CD1c-positive myeloid dendritic cell (primary cell): ENCODE measurements around the gene DAPK3.
A peak's percentile ranks its signal among the peaks of the same experiment; 100 is the strongest.
"Not testable (repeated sequence)": the region's sequence is repeated elsewhere in the genome, so short reads cannot be mapped to it uniquely, and the experiment has no call there.

ENCODE experiments used
- DNase-seq: peaks from one replicate; pipeline ENCODE4 v3.0.0-alpha.2; 2016; ENCODE audit errors: extremely low spot score

Gene DAPK3

DNA sequence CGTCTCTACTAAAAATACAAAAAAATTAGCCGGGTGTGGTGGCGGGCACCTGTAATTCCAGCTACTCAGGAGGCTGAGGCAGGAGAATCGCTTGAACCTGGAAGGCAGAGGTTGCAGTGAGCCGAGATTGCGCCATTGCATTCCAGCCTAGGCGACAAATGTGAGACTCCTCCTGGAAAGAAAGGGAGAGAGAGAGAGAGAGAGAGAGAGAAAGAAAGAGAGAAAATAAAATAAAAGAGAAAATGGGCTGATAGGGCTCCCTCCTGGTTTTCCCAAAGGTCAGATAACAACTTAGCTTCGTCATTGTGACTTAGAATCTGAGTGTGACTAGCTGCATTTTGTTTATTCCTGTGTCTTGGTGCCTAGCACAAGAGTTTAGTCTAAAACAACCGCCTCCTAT lies 34.5 kb upstream of the DAPK3 start:
- DNase-seq, result not testable (repeated sequence)

DNA sequence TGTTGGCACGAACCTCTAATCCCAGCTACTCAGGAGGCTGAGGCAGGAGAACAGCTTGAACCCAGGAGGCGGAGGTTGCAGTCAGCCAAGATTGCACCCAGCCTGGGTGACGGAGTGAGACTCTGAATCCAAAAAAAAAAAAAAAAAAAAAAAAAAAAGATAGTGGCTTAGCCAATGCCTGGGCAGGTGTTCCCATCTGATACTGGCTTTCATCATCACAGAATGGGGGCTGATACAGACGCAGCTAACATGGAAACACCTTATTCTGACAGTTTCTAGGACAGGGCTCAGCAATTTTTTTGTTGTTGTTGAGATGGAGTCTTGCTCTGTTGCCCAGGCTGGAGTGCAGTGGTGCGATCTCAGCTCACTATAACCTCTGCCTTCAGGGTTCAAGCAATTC lies 29.9 kb upstream of the DAPK3 start:
- not testable (repeated sequence) for DNase-seq

DNA sequence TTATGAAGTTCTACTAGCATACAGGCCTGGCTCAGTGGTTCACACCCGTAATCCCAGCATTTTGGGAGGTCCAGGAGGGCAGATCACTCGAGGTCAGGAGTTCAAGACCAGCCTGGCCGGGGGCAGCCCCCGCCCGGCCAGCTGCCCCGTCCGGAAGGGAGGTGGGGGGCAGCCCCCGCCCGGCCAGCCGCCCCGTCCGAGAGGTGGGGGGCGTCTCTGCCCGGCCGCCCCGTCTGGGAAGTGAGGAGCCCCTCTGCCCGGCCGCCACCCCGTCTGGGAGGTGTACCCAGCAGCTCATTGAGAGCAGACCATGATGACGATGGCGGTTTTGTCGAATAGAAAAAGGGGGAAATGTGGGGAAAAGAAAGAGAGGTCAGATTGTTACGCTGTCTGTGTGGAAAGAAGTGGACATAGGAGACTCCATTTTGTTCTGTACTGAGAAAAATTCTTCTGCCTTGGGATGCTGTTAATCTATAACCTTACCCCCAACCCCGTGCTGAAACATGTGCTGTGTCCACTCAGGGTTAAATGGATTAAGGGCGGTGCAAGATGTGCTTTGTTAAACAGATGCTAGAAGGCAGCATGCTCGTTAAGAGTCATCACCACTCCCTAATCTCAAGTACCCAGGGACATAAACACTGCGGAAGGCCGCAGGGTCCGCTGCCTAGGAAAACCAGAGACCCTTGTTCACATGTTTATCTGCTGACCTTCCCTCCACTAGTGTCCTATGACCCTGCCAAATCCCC lies 27.9 kb upstream of the DAPK3 start:
- not testable (repeated sequence) for DNase-seq

DNA sequence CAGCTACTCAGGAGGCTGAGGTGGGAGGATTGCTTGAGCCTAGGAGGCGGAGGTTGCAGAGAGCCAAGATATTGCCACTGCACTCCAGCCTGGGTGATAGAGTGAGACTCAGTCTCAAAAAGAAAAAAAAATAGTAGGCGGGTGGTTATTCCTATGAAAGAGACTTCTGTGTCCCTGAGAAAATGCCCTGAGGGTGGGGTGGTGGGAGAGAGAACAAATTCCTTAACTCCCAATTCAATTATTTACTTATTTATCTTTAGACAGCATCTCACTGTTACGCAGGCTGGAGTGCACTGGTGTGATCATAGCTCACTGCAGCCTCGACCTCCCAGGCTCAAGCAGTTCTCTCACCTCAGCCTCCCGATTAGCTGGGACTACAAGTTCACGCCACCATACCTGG lies 24.7 kb upstream of the DAPK3 start:
- no peak for DNase-seq

DNA sequence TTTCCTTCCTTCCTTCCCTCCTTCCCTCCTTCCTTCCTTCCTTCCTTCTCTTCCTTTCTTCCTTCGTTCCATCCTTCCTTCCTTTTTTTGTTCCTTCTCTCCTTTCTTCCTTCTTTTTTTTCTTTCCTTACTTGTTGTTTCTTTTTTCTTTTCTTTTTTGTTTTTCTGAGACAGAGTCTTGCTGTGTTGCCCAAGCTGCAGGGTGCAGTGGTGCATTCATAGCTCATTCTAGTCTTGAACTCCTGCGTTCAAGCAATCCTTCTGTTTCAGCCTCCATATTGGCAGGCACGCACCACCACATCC lies 19.9 kb upstream of the DAPK3 start:
- no peak for DNase-seq

DNA sequence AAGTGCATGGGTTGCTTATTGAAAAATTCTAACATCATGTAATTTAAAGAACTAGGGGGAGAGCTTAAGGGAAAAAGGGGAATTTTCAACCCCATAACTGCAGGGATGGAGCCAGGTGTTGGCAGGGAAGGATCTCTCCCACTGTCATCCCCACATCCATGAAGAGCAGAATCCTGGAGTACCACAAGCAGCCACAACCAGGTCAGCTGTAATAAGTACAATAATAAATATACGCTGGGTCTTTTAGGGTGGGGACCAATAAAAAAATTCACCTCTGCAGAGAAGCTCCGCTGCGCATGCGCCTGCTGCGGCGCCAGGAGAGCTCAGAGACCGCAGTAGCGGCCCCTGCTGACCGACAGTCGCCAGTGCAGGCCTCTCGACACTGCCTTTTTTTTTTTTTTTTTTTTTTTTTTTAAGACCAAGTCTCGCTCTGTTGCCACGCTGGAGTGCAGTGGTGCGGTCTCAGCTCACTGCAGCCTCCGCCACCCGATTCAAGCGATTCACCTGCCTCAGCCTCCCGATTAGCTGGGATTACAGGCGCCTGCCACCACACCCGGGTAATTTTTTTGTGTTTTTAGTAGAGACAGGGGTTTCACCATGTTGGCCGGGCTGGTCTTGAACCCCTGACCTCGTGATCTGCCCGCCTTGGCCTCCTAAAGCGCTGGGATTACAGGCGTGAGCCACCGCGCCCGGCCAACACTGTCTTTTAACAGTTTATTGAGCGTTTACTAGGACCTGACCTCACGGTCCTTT lies 16.9 kb upstream of the DAPK3 start:
- DNase-seq, result peak; percentile 95

DNA sequence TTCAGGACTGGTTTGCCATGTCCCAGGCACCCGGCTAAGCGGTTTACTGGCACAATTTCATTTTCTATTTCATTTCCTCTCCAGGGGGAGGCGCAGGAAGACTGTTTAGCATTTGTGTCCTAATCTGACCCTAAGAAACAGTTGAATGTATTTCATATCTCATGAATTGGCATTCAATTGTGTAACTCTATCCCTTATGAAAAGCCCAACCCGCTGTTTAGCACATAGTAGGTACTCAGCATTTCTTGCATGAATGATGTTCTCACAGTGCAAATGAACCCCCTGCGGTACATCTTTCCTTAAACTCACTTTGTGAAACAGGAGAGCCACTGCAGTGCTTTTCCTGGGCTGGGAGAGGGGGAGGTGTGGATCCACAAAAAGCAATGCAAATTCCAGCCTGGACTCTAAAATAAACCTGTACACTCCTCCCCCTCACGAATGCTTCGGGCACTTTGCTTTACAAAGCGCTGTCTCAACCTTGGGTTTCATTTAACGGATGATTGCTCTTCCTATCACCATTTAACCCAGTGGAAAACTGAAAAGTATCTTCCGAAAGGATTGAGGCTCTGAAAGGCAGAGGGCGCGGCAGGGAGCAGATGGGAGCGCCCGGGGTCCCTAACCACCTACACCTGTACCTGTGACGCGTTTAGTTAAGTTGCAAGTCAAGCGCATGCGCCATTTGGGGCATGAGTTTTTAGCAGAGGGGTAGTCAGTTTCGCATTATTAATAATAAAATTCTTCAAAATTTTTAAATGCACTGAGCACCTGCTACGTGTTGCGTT lies 15.6 kb upstream of the DAPK3 start:
- DNase-seq, result peak; percentile 83

DNA sequence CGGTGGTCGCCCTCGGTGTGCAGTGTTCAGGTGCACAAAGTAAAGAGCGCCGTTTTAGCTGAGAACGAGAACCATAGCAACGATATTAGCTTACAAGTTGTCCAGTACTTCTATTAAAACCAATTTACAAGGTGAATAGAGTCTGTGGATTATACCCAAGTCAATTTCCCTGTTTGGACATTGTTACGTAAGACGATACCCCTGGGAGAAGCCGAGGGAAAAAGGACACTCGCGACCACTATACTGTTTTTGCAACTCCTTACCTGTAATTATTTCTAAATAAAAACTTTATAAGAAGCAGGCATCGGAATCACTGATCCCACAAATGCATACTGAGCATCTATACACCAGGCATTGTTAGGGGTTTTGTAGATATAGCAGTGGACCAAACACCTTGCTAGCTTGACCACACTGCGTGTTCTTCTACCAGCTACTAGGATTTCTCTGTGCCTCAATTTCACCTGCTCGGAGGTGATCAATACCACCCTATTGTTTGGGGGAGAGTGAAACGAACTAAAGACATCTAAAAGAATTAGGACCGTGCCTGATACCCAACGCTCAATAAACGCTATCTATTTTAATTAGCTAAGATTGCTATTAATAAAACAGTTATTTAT lies 14.9 kb upstream of the DAPK3 start:
- no peak for DNase-seq

DNA sequence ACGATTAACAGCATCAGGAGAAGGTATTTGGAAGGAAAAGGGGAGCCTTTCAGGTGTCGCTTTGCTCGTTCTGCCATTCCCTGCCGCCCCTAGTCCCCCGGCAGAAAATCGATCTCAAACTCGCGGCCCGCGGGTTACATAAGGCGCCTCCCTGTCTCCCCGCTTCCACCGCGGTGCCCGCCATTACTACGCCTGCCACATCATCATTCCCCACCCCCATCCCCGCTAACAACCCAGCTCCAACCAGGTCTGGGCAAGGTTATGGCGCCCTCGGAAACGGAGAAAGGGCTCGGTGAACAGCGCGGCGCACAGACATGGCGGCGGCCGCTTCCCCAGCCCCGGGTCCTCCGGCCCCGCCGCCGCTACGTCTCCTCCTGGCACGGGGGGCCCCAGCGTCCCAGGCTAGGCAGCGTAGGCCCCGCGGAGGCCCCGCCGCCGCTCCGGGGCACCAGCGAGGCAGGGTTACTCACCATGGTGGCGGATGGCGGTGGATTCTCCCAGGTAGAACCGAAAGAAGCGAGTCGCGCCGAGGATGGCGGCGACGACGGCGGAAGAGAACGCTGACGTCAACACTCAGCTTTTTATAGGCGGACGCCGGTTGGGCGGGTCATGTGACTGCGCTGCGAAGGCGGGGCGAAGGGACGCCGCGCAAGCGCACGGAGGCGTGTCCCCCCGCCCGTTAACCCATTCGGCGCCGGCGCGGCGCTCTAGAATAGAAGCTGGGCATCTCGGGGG lies 14.2 kb upstream of the DAPK3 start, which contains the start of gene EEF2:
TSS of gene EEF2 (minus strand) at position 556 of the 735 bp plus-strand sequence. CDS start at position 473, 83 bp downstream.
- DNase-seq, result peak; percentile 97

DNA sequence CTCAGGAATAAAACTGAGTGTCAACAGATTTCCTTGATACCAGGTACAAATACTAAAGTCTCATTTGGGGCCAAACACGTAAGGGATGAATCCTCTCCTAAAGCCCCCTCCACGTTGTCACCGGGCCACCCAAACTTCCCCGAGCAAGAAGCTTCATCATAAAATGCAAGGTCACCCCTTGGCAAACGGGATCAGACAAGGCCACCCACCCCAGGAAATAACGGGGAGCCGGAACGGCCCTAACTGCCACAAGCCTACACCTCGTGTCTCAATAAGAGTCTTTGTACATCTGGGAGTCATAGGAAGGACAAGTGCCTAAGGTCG lies 13.6 kb upstream of the DAPK3 start:
- no peak for DNase-seq

DNA sequence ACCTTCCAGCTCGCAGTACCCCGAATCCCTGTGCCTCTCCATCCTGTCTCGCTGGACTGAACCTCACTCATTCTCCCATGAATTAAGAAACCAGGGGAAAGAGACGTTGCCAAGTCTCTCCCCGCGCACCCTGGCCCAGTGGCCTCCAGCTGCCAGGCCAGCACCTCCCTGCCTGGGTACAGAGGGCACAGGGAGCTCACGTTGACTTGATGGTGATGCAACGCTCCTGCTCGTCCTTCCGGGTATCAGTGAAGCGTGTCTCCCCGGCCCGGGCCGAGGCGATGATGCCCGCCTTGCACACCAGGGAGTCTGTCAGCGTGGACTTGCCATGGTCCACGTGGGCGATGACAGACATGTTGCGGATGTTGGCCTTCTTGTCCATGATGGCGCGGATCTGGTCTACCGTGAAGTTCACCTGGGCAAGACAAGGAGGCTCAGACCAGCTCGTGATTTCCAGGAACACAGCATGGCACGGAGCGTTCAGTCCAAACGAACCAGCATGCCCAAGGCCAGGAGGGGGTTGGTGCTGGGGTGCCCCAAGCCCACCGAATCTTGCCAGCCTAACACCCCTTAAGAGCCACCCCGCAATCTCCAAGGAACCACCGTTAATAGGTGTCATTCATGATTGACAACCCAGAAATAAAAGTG lies 13.2 kb upstream of the DAPK3 start:
- DNase-seq, result no peak

DNA sequence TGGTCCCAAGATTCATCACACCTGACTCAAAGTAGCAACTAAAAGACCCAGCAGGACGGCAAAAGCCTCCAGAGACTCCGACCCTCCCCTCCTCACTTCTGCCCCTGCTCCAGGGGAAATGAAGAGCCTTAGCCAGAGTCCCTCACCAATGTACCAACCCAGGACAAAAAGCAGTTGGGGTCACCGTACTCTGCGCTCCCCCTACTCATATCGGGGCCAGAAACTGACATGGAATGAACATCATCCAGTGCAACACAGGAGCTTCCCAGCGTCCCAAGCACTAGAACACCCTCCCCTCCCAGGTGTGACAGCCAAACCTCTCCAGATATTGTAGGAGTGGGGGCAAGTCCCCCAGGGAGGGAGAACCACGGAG lies 12.6 kb upstream of the DAPK3 start:
- no peak for DNase-seq

DNA sequence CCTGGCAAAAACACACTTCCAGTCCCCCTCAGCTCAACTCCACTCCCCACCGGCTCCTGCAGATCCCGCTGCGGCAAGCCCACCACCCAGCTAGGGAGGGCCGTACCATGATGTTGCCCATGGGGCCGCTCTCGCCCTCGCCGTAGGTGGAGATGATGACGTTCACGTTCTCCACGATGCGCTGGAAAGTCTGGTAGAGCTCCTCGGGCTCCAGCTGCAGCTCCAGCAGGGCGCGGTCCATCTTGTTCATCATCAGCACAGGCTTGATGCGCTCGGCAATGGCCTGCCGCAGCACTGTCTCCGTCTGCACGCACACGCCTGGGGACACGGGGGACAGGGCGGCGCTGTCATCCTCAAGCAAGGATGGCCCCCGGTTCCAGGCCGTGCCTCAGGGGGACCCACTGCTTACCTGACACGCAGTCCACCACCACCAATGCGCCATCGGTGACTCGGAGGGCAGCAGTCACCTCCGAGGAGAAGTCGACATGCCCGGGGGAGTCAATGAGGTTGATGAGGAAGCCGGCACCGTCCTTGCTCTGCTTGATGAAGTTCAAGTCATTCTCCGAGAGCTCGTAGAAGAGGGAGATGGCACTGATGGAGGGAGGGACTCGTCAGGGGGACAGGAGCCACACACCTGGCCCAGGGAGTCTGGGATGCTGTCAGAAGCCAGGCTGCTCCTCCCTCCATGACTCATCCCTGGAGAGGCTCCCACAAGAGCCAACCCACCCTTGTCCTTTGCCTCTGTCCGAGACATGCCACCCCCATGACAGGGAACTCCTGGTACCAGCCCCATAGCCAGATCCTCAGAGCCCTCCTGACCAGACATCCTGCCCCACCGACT lies 12.0 kb upstream of the DAPK3 start:
- DNase-seq, result no peak

DNA sequence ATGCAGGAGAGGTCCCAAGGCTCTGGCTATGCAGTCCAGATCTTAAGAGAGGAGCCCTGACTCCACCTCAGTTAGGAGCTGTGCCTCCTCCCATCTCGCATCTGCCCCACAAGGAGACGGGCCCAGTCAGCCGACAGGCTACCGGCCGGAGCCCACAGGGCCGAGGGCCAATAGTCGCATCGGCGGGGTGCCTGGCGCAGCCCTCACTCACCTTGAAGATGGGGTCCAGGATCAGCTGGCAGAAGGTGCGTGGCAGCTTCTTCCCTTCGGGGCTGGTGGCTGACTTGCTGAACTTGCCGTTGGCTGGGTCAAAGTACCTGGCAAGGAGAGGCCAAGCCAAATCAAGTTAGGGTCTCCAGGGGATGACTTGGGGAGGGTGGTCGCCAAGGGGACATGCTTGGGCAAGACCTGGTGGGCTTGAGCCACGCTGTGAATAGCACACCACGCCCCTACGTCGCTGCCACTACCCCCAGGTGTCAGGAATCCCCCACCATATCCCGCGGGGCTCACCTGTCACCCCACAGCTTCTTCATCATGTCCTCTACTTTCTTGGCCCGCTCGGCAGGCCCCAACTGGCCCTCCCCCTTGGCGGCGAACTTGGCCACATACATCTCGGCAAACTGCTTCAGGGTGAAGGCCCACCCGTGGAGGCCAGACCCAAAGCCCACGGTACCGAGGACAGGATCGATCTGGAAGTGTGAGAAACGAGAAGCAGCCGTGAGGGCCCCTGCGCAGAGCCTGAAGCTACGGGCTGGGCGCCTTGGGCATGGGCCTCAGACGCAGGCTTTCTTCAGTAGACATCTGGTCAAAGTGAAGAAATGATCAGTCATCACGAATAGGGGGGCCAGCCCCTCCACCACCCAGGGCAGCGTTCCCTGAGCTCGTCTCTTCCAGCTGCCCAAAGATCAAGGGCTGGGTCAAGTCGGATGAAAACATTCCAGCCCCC lies 11.1 kb upstream of the DAPK3 start:
- no peak for DNase-seq

DNA sequence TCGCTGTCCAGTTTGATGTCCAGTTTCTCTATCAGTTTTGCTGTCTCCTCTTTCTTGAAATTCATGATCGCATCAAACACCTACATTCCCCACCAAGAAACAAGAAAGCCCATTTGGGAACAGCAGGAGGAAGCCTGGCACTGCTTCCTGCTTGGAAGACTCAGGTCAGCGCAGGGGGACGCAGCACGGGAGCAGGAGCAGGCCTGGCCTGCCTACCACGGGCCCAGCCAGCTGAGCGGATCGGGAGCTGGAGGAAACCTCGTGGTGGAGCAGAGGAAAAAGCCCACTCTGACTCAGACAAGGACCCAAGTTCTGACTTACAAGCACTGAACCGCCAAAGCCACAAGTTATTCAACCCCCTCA lies 10.5 kb upstream of the DAPK3 start:
- DNase-seq, result no peak

DNA sequence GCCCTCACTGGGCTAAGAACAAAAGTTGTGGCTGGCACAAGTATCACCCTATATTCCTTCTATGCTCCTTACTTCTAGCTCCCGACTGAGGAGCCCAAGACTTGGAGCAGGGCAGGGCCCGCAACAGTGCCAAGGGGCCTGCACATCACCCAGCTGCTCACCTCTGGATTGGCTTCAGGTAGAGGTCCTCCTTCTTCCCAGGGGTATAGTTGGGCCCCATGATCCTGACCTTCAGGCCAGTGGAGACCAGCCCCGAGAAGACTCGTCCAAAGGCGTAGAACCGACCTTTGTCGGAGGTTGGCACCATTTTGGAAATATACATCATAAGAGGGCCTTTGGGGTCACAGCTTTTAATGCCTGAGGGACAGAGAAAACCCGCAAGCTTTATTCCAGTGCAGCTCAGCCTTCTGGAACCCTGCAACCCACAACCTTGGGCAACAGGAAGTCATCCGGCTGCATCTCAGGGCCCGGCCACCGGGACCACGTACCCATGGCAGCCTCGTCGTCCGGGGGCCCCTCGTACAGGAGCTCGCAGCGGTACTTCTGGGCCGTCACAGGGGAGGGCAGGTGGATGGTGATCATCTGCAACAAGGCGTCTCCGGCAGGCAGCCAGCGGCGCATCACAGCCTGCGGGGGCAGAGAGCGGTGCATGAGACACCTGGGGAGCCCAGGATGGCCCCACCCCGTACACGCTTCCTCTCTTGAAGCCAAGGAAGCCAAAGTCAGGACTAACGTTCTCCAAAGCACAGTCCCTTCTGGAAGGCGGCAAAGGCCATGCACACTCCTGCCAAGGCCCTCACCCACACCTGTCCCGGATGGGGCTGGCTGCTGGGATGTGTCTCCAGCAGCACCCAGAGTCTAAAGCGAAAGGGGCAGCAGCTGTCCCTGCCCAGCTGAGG lies 9.7 kb upstream of the DAPK3 start:
- no peak for DNase-seq

DNA sequence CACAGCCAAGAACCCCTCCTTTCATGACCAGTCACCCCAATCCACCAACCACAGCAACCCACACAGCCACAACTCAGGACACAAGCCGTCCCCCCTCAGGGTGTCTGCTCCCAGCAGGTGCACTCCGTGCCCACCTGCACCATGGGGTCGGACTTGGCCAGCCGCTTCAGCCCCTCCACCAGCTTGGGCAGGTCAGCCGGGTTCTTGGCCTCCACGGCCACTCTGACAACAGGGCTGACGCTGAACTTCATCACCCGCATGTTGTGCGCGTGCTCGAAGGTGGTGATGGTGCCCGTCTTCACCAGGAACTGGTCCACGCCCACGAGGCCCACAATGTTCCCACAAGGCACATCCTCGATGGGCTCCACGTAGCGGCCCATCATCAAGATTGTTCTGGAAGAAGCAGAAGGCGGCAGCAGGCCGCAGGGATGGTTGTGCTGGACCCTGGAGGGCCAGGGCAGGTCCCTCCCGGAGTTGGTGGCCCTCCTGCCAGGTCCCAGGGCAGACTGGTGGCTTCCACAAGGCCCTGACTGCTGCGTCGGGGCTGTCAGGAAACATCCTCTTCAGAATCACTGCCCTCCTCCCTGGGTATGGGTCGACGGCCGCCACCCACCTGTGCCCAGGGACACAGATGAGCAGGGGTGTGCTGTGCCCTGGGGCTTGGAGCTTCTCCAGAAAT lies 8.9 kb upstream of the DAPK3 start:
- no peak for DNase-seq

DNA sequence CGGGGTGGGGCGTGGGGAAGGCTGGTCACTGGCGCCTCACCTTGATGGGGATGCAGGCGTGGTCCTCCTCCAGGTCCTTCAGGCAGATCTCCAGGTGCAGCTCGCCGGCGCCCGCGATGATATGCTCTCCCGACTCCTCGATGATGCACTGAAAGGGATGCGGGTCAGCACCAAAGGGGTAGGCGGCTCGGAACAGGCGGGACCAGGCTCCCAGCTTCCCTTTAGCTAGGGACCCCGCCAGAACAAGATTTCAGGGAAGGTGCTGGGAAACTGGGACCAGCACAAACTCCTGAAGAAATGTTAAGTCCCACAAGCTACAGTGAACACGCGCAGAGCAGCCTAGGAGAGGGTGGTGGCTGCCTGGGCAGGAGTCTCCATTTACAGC lies 8.4 kb upstream of the DAPK3 start:
- DNase-seq, result no peak
